ENCODE data around the gene TMEM108. TPM values are rescaled to one million over a fixed set of nuclear protein-coding genes. Genes with fewer than 3 reads are reported as not detected.

TMEM108 gene
- total RNA-seq, 2 experiments from 2014 or later: not detected

GRCh38 chr3:133295944-133296917 is 258.0 kb downstream of the TMEM108 start:
- no peaks in the 10 kb centered on the region for H3K4me1 ChIP-seq (ENCODE audit: insufficient read depth, low read length, poor library complexity, severe bottlenecking)
- H3K27ac ChIP-seq (ENCODE audit: low read depth, low read length, poor library complexity, severe bottlenecking): no peak overlapping the region
- no peaks in the 10 kb centered on the region for H3K9me2 ChIP-seq (ENCODE audit: insufficient read depth, low read length)
- H3K36me3 ChIP-seq (ENCODE audit: insufficient read depth, low read length): no peaks in the 10 kb centered on the region
- POLR2A ChIA-PET: interaction anchor here (0.9 kb wide), 2 partner anchors 34 to 102 kb away, joined by 3 read pairs; no protein-coding TSS in a partner anchor
- no peak overlapping the region for H2AFZ ChIP-seq (ENCODE audit: low read length)
- no peak for DNase-seq (ENCODE audit: low spot score)
- H3K4me3 ChIP-seq (ENCODE audit: low read depth, low read length, poor library complexity, severe bottlenecking): no peak overlapping the region
- BruUV-seq (replicated peaks): no TSS peak
- no peak overlapping the region for H3K4me2 ChIP-seq (ENCODE audit: low read length)
- CTCF ChIA-PET (ENCODE audit: unreplicated experiment): no interaction called here
- H4K20me1 ChIP-seq (ENCODE audit: insufficient read depth, low read length): no peaks in the 10 kb centered on the region
- TF ChIP-seq, protein P1, sequence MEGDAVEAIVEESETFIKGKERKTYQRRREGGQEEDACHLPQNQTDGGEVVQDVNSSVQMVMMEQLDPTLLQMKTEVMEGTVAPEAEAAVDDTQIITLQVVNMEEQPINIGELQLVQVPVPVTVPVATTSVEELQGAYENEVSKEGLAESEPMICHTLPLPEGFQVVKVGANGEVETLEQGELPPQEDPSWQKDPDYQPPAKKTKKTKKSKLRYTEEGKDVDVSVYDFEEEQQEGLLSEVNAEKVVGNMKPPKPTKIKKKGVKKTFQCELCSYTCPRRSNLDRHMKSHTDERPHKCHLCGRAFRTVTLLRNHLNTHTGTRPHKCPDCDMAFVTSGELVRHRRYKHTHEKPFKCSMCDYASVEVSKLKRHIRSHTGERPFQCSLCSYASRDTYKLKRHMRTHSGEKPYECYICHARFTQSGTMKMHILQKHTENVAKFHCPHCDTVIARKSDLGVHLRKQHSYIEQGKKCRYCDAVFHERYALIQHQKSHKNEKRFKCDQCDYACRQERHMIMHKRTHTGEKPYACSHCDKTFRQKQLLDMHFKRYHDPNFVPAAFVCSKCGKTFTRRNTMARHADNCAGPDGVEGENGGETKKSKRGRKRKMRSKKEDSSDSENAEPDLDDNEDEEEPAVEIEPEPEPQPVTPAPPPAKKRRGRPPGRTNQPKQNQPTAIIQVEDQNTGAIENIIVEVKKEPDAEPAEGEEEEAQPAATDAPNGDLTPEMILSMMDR (conservative IDR thresholded peaks at IDR 0.05; ENCODE audit: low read length): no peak
- no peak for TF ChIP-seq EZH2phosphoT487 (IDR thresholded peaks at IDR 0.05; ENCODE audit: borderline replicate concordance, low read depth, low read length)
- no peaks in the 10 kb centered on the region for H3K79me2 ChIP-seq (ENCODE audit: insufficient read depth, low read depth, low read length)
- intact Hi-C loops (cut with micrococcal nuclease; ENCODE audit: unreplicated experiment): no loop called here
- no peaks in the 10 kb centered on the region for H3K9me3 ChIP-seq (ENCODE audit: low read length)

- TF ChIP-seq EZH2phosphoT487 (IDR thresholded peaks at IDR 0.05; ENCODE audit: borderline replicate concordance, low read depth, low read length): no peak
- TF ChIP-seq, protein P1 (conservative IDR thresholded peaks at IDR 0.05; ENCODE audit: low read length): no peak
- intact Hi-C loops (cut with micrococcal nuclease; ENCODE audit: unreplicated experiment): no loop called here
- CTCF ChIA-PET (ENCODE audit: unreplicated experiment): no interaction called here
- no peaks in the 10 kb centered on the region for H3K9me3 ChIP-seq (ENCODE audit: low read length)
- H3K4me3 ChIP-seq (ENCODE audit: low read depth, low read length, poor library complexity, severe bottlenecking): no peak overlapping the region
- no peaks in the 10 kb centered on the region for H3K79me2 ChIP-seq (ENCODE audit: insufficient read depth, low read depth, low read length)
- H3K27ac ChIP-seq (ENCODE audit: low read depth, low read length, poor library complexity, severe bottlenecking): no peak overlapping the region
- H3K4me2 ChIP-seq (ENCODE audit: low read length): no peak overlapping the region
- no peaks in the 10 kb centered on the region for H4K20me1 ChIP-seq (ENCODE audit: insufficient read depth, low read length)
- BruUV-seq (replicated peaks): no TSS peak
- H2AFZ ChIP-seq (ENCODE audit: low read length): no peak overlapping the region
- DNase-seq (ENCODE audit: low spot score): no peak
- H3K4me1 ChIP-seq (ENCODE audit: insufficient read depth, low read length, poor library complexity, severe bottlenecking): peaks cover 5% of the 10 kb centered on the region
- no peaks in the 10 kb centered on the region for H3K36me3 ChIP-seq (ENCODE audit: insufficient read depth, low read length)
- POLR2A ChIA-PET: interaction anchor here (0.6 to 0.9 kb wide), 2 partner anchors 101 to 252 kb away, joined by 3 to 6 read pairs; no protein-coding TSS in a partner anchor
- no peaks in the 10 kb centered on the region for H3K9me2 ChIP-seq (ENCODE audit: insufficient read depth, low read length)
Observed at GRCh38 chr3:133296981-133297380, 258.8 kb downstream of the TMEM108 start.

- Histone ChIP-seq H4K20me1 (ENCODE audit: insufficient read depth, low read length) (no peaks in the 10 kb centered on the region), H3K36me3 (ENCODE audit: insufficient read depth, low read length) (no peaks in the 10 kb centered on the region), H3K4me3 (ENCODE audit: low read depth, low read length, poor library complexity, severe bottlenecking) (no peak overlapping the region), H2AFZ (ENCODE audit: low read length) (no peak overlapping the region), H3K9me2 (ENCODE audit: insufficient read depth, low read length) (no peaks in the 10 kb centered on the region), H3K79me2 (ENCODE audit: insufficient read depth, low read depth, low read length) (no peaks in the 10 kb centered on the region), H3K4me2 (ENCODE audit: low read length) (no peak overlapping the region), H3K9me3 (ENCODE audit: low read length) (no peaks in the 10 kb centered on the region), H3K27ac (ENCODE audit: low read depth, low read length, poor library complexity, severe bottlenecking) (no peak overlapping the region), H3K4me1 (ENCODE audit: insufficient read depth, low read length, poor library complexity, severe bottlenecking) (peaks cover 7% of the 10 kb centered on the region)
- intact Hi-C loops (cut with micrococcal nuclease; ENCODE audit: unreplicated experiment): no loop called here
- ChIA-PET CTCF (ENCODE audit: unreplicated experiment) (no interaction called here), POLR2A (interaction anchor here (0.6 kb wide), 1 partner anchor 162 kb away, joined by 3 read pairs; no protein-coding TSS in a partner anchor)
- DNase-seq (ENCODE audit: low spot score): no peak
- TF ChIP-seq, protein P1 (conservative IDR thresholded peaks at IDR 0.05; ENCODE audit: low read length): no peak
- TF ChIP-seq EZH2phosphoT487 (IDR thresholded peaks at IDR 0.05; ENCODE audit: borderline replicate concordance, low read depth, low read length): no peak
- BruUV-seq (replicated peaks): no TSS peak
Observed at GRCh38 chr3:133300102-133300501, 261.9 kb downstream of the TMEM108 start.
